ENCODE data around the gene MYO1E. TPM values are rescaled to one million over a fixed set of nuclear protein-coding genes. Genes with fewer than 3 reads are reported as not detected.

The MYO1E gene
- total RNA-seq, 2 experiments from 2014 or later, result 1.5 to 26.5 TPM

DNA sequence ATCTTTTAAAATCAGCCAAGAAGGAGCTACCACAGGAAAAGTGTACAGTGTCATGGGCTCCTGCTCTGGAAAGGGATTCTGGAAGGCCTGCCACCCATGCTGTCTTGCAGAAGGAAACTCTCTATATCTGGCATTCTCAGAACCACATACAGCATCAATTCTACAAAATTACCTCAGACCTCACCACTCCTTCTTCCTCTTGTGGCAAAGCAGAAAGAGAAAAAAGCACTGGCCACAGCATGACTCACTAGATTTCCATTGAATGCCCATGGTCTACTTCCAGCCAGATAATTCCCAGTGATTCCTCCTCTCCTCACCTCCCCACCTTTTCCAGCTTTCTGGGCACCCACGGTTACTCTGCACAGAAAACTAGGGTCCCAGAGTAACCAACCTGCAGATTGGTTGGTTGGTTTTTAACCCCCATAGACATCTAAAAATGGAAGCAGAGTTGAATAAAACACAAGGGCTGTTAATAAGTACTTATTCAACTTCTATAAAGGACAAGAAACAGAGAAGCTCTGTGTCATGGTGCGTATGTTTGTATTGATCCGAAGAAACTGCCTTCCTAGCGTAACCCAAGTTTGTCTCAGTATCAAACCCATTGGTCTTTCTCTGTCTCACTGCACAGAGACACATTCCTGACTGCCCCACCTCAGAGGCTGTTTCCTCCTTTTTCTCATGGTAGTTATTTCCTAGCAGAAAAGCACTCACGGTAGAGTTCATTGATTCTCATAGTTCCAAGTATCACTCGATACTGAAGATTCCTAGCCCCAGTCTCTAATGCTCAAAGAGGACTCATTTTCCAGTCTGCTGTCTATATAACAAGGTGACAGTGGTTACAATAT lies 98.3 kb downstream of the MYO1E start:
- no TSS peak for BruUV-seq (replicated peaks)
- no peak overlapping the region for H3K27ac ChIP-seq (ENCODE audit: low read depth, low read length, poor library complexity, severe bottlenecking)
- intact Hi-C loops (cut with micrococcal nuclease; ENCODE audit: unreplicated experiment), result no loop called here
- DNase-seq (ENCODE audit: low spot score), result no peak
- H3K9me2 ChIP-seq (ENCODE audit: insufficient read depth, low read length), result no peaks in the 10 kb centered on the region
- no peak overlapping the region for H2AFZ ChIP-seq (ENCODE audit: low read length)
- H3K79me2 ChIP-seq (ENCODE audit: insufficient read depth, low read depth, low read length), result no peaks in the 10 kb centered on the region
- CTCF ChIA-PET (ENCODE audit: unreplicated experiment), result no interaction called here
- H3K9me3 ChIP-seq (ENCODE audit: low read length), result no peaks in the 10 kb centered on the region
- H3K36me3 ChIP-seq (ENCODE audit: insufficient read depth, low read length), result no peaks in the 10 kb centered on the region
- H3K4me2 ChIP-seq (ENCODE audit: low read length), result no peak overlapping the region
- H4K20me1 ChIP-seq (ENCODE audit: insufficient read depth, low read length), result no peaks in the 10 kb centered on the region
- H3K4me1 ChIP-seq (ENCODE audit: insufficient read depth, low read length, poor library complexity, severe bottlenecking), result no peaks in the 10 kb centered on the region
- POLR2A ChIA-PET, result interaction anchor here (0.6 to 0.7 kb wide), 2 partner anchors 10 to 38 kb away, joined by 3 read pairs; no protein-coding TSS in a partner anchor
- TF ChIP-seq EZH2phosphoT487 (IDR thresholded peaks at IDR 0.05; ENCODE audit: borderline replicate concordance, low read depth, low read length), result no peak
- no peak for TF ChIP-seq CTCF (conservative IDR thresholded peaks at IDR 0.05; ENCODE audit: low read length)
- no peak overlapping the region for H3K4me3 ChIP-seq (ENCODE audit: low read depth, low read length, poor library complexity, severe bottlenecking)

DNA sequence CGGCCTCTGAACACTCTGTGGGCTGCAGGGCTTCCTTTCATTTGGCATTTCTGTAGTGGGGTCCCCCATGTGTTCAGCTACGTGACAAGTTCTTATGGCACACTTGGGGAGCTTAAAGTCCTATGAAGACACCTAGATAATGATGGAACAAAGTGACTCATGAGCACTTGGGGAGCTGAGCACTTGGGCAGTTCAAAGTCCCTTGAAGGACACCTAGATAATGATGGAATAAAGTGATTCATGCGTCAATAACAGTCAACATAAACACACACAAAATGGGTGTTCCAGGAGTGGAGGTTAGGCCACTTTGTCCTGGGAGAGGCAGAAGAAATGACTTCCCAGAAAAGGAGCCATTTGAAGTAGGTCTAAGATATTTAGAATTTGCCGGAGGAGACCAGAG lies 99.4 kb downstream of the MYO1E start:
- H3K4me2 ChIP-seq (ENCODE audit: low read length), result no peak overlapping the region
- CTCF ChIA-PET (ENCODE audit: unreplicated experiment), result no interaction called here
- POLR2A ChIA-PET, result no interaction called here

More for the DNA sequence above, 99.4 kb downstream of the MYO1E start:
- H3K4me1 ChIP-seq (ENCODE audit: insufficient read depth, low read length, poor library complexity, severe bottlenecking), result no peaks in the 10 kb centered on the region
- TF ChIP-seq CTCF (conservative IDR thresholded peaks at IDR 0.05; ENCODE audit: low read length), result no peak
- TF ChIP-seq EZH2phosphoT487 (IDR thresholded peaks at IDR 0.05; ENCODE audit: borderline replicate concordance, low read depth, low read length), result no peak
- no peak overlapping the region for H3K27ac ChIP-seq (ENCODE audit: low read depth, low read length, poor library complexity, severe bottlenecking)
- no peaks in the 10 kb centered on the region for H3K9me3 ChIP-seq (ENCODE audit: low read length)
- intact Hi-C loops (cut with micrococcal nuclease; ENCODE audit: unreplicated experiment), result no loop called here
- DNase-seq (ENCODE audit: low spot score), result no peak
- H3K36me3 ChIP-seq (ENCODE audit: insufficient read depth, low read length), result no peaks in the 10 kb centered on the region
- no peaks in the 10 kb centered on the region for H3K9me2 ChIP-seq (ENCODE audit: insufficient read depth, low read length)
- no peak overlapping the region for H2AFZ ChIP-seq (ENCODE audit: low read length)
- no peak overlapping the region for H3K4me3 ChIP-seq (ENCODE audit: low read depth, low read length, poor library complexity, severe bottlenecking)
- no peaks in the 10 kb centered on the region for H3K79me2 ChIP-seq (ENCODE audit: insufficient read depth, low read depth, low read length)
- H4K20me1 ChIP-seq (ENCODE audit: insufficient read depth, low read length), result no peaks in the 10 kb centered on the region
- BruUV-seq (replicated peaks), result no TSS peak

Data from OCI-LY7 (cell line).